Measurements from ENCODE around the gene TRIO. TPM values are rescaled to one million over a fixed set of nuclear protein-coding genes. Genes with fewer than 3 reads are reported as not detected.

TRIO gene
- total RNA-seq, 1 experiment from 2014 or later: 68.4 TPM

GRCh38 chr5:14486486-14486885 is 343.3 kb downstream of the TRIO start:
- no peak for DNase-seq (ENCODE audit: low read depth, low spot score)
- Histone ChIP-seq H3K79me2 (ENCODE audit: insufficient read depth, low read length) (no peaks in the 10 kb centered on the region), H3K27me3 (ENCODE audit: insufficient read depth, low read length) (no peaks in the 10 kb centered on the region), H3K36me3 (ENCODE audit: control insufficient read depth in 1 of 2, insufficient read depth in 2 of 2, low read length in 2 of 2) (peaks cover 11 to 20% of the 10 kb centered on the region in 2 experiments), H4K20me1 (ENCODE audit: insufficient read depth) (no peaks in the 10 kb centered on the region), H3K4me1 (ENCODE audit: control insufficient read depth in 1 of 2, insufficient read depth in 2 of 2, low read length in 2 of 2) (no peaks in the 10 kb centered on the region), H3K9me3 (ENCODE audit: control insufficient read depth in 1 of 2, insufficient read depth in 1 of 2, low read depth in 1 of 2, low read length in 2 of 2) (no peaks in the 10 kb centered on the region), H3K27ac (ENCODE audit: low read depth, low read length) (no peak overlapping the region), H2AFZ (ENCODE audit: low read depth, low read length, poor library complexity, severe bottlenecking) (no peak overlapping the region), H3K4me2 (ENCODE audit: low read length) (no peak overlapping the region), H3K4me3 (replicated peaks in 1 of 2; ENCODE audit: low read depth in 1 of 2, low read length in 2 of 2) (no peak overlapping the region), H3K9ac (ENCODE audit: low read length) (no peak overlapping the region), H3K9me2 (ENCODE audit: insufficient read depth) (no peaks in the 10 kb centered on the region)
- CTCF ChIA-PET: no interaction called here
- no peak for ATAC-seq
- RAD21 ChIA-PET (ENCODE audit: low non-redundant PET in 1 of 2, low total read pairs in 2 of 2, uncharacterized antibody in 2 of 2, unreplicated experiment in 2 of 2): no interaction called here
- intact Hi-C loops (cut with micrococcal nuclease): no loop called here
- TF ChIP-seq FOSL1 (IDR thresholded peaks at IDR 0.05; ENCODE audit: low read depth): no peak
- no peak for TF ChIP-seq EZH2 (IDR thresholded peaks at IDR 0.05)
- TF ChIP-seq RAD21 (IDR thresholded peaks at IDR 0.05; ENCODE audit: low read depth): no peak
- POLR2A ChIA-PET: no interaction called here
- BruUV-seq (replicated peaks): no TSS peak

DNA sequence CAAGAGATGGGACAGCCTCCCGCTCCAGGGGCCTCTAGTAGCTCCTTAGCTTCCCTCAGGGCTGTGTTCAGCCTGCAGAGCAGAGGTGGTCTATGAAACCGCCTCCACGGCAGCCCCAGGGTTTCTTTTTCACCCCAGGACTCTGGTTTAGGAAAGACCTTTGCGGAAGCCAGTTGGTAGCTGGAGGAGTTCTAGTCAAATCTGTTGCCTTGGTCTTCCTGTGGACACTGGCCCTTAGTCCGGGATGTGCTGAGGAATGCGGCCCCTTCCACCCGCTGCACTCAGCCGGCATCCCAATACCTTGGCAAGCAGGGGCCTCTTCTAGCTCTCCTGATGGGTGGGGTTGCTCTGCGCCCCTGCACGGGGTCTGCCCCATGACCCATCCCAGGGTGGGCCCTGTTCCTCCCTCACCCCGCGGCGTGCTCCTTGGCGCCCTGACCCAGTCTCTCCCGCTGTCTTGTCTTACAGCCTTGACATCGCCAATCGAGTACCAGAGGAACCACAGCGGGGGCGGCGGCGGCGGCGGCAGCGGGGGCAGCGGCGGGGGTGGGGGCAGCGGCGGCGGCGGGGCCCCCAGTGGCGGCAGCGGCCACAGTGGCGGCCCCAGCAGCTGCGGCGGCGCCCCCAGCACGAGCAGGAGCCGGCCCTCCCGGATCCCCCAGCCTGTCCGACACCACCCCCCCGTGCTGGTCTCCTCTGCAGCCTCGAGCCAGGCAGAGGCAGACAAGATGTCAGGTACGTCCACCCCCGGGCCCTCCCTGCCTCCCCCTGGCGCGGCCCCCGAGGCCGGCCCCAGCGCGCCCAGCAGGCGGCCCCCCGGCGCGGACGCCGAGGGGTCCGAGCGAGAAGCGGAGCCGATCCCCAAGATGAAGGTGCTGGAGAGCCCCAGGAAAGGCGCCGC is 344.1 kb downstream of the TRIO start:
- ChIA-PET CTCF (no interaction called here), RAD21 (ENCODE audit: low non-redundant PET in 1 of 2, low total read pairs in 2 of 2, uncharacterized antibody in 2 of 2, unreplicated experiment in 2 of 2) (no interaction called here), POLR2A (no interaction called here)
- no peaks in the 10 kb centered on the region for H3K9me3 ChIP-seq (ENCODE audit: control insufficient read depth in 1 of 2, insufficient read depth in 1 of 2, low read depth in 1 of 2, low read length in 2 of 2)
- no peaks in the 10 kb centered on the region for H3K79me2 ChIP-seq (ENCODE audit: insufficient read depth, low read length)
- no peaks in the 10 kb centered on the region for H3K4me1 ChIP-seq (ENCODE audit: control insufficient read depth in 1 of 2, insufficient read depth in 2 of 2, low read length in 2 of 2)
- no TSS peak for BruUV-seq (replicated peaks)
- intact Hi-C loops (cut with micrococcal nuclease): no loop called here
- no peak for ATAC-seq
- no peak overlapping the region for H3K27ac ChIP-seq (ENCODE audit: low read depth, low read length)
- H3K9me2 ChIP-seq (ENCODE audit: insufficient read depth): no peaks in the 10 kb centered on the region
- no peak overlapping the region for H3K9ac ChIP-seq (ENCODE audit: low read length)
- DNase-seq (ENCODE audit: low read depth, low spot score): no peak
- H3K4me2 ChIP-seq (ENCODE audit: low read length): no peak overlapping the region
- H3K27me3 ChIP-seq (ENCODE audit: insufficient read depth, low read length): no peaks in the 10 kb centered on the region
- no peak overlapping the region for H2AFZ ChIP-seq (ENCODE audit: low read depth, low read length, poor library complexity, severe bottlenecking)
- no peaks in the 10 kb centered on the region for H4K20me1 ChIP-seq (ENCODE audit: insufficient read depth)
- H3K36me3 ChIP-seq (ENCODE audit: control insufficient read depth in 1 of 2, insufficient read depth in 2 of 2, low read length in 2 of 2): peaks cover 7 to 20% of the 10 kb centered on the region in 2 experiments; a peak in 3 of 4 replicates
- no peak overlapping the region for H3K4me3 ChIP-seq (replicated peaks in 1 of 2; ENCODE audit: low read depth in 1 of 2, low read length in 2 of 2)
- TF ChIP-seq EZH2 (IDR thresholded peaks at IDR 0.05) (no peak), ELF1 (IDR thresholded peaks at IDR 0.05; ENCODE audit: borderline replicate concordance, low read depth) (no peak), ZFX (IDR thresholded peaks at IDR 0.05) (no peak), JUND (IDR thresholded peaks at IDR 0.05) (no peak), RAD21 (IDR thresholded peaks at IDR 0.05; ENCODE audit: low read depth) (no peak), SP1 (IDR thresholded peaks at IDR 0.05; ENCODE audit: low read depth) (no peak), YY1 (IDR thresholded peaks at IDR 0.05; ENCODE audit: extremely low read depth, insufficient replicate concordance, low read depth, low read length) (no peak), POLR2A (IDR thresholded peaks at IDR 0.05; ENCODE audit: borderline replicate concordance, extremely low read depth, insufficient read depth, insufficient read length) (no peak), ZBTB33 (IDR thresholded peaks at IDR 0.05; ENCODE audit: extremely low read depth, insufficient replicate concordance, low read length) (no peak), CBX3 (IDR thresholded peaks at IDR 0.05; ENCODE audit: low read depth) (no peak), ZNF274 (IDR thresholded peaks at IDR 0.05; ENCODE audit: low read depth, low read length) (no peak), POLR2AphosphoS5 (IDR thresholded peaks at IDR 0.05; ENCODE audit: low read depth, low read length) (no peak), MAX (IDR thresholded peaks at IDR 0.05) (no peak)
- TF ChIP-seq, protein P1, sequence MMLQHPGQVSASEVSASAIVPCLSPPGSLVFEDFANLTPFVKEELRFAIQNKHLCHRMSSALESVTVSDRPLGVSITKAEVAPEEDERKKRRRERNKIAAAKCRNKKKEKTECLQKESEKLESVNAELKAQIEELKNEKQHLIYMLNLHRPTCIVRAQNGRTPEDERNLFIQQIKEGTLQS (IDR thresholded peaks at IDR 0.05): no peak

All from HCT116 (cell line).